Neural progenitor cell (in vitro differentiated cells): Measurements from ENCODE around the gene METTL17.

ENCODE experiments used
- EZH2 ChIP-seq: fragments of 200-600 bp; sonication (generic); IDR thresholded peaks from 2 replicates; pipeline ENCODE4 v1.6.1; 2017; ENCODE audit warnings: antibody characterized with exemption, mild to moderate bottlenecking, moderate library complexity
- EZH2phosphoT487 ChIP-seq: fragments of 200-600 bp; sonication (generic); IDR thresholded peaks from 2 replicates; pipeline ENCODE4 v1.6.1; 2017; ENCODE audit warnings: antibody characterized with exemption
- TF ChIP-seq, protein P1 (sequence below): fragments of 200-600 bp; sonication (generic); IDR thresholded peaks from 2 replicates; pipeline ENCODE4 v1.5.1; 2017; ENCODE audit warnings: antibody characterized with exemption, mild to moderate bottlenecking

DNA sequence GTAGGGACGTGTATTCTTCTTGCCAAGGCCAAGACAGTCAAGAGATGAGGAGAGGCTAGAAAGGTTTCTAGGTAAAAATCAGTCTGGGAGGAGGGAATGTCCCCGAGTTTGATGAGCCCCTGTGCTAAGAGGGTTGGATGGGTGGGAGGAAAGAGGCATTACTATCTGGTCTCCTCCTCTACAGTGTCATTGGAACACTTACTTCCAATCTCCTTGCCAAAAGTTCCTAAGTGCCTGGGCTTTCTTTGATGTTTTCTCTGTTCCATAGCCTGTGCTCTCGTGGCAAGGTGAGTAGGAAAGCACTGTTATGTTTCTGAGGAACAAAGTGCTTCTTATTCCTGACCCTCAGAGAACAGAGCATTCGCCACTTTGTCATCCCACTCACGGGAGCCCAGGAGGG is 44.9 kb downstream of the METTL17 start, which contains the start of gene RNASE13:
- TF ChIP-seq, protein P1, sequence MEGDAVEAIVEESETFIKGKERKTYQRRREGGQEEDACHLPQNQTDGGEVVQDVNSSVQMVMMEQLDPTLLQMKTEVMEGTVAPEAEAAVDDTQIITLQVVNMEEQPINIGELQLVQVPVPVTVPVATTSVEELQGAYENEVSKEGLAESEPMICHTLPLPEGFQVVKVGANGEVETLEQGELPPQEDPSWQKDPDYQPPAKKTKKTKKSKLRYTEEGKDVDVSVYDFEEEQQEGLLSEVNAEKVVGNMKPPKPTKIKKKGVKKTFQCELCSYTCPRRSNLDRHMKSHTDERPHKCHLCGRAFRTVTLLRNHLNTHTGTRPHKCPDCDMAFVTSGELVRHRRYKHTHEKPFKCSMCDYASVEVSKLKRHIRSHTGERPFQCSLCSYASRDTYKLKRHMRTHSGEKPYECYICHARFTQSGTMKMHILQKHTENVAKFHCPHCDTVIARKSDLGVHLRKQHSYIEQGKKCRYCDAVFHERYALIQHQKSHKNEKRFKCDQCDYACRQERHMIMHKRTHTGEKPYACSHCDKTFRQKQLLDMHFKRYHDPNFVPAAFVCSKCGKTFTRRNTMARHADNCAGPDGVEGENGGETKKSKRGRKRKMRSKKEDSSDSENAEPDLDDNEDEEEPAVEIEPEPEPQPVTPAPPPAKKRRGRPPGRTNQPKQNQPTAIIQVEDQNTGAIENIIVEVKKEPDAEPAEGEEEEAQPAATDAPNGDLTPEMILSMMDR: no peak
- TF ChIP-seq EZH2 (no peak), EZH2phosphoT487 (no peak)
